Measurements from ENCODE around the gene PPP4R2. TPM values are rescaled to one million over a fixed set of nuclear protein-coding genes. Genes with fewer than 3 reads are reported as not detected.

The PPP4R2 gene
- total and polyA plus RNA-seq, 2 of the 8 experiments (the other 6 are each of a cell fraction or from before 2014, with no cell fraction given), result 11.5 to 89.9 TPM

DNA sequence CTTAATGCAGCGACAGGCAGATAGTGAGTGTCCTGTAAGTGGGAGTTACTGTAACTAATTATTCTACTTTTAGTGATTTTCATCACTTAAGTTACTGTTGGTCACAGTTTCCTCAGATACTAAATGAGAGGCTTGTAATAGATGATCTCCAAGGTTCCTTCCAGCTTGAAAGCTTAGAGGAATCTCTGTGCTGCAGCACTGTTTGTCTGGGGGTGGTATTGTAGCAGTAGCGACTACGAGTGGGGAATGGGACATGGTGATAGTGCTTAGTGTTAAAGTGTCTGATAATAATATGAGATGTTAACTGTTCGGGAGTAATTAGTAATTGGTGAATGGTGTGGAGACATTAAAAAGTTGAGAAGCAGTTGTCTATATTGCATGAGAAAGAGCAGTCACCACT, 12.4 kb downstream of the PPP4R2 start (continued):
- no peak for TF ChIP-seq BCL11A (IDR thresholded peaks at IDR 0.05; ENCODE audit: low read depth in 2 of 2, low read length in 2 of 2)
- TF ChIP-seq NRF1 (IDR thresholded peaks at IDR 0.05; ENCODE audit: low read depth, low read length), result no peak
- TF ChIP-seq CHD1 (IDR thresholded peaks at IDR 0.05; ENCODE audit: low read depth, low read length), result no peak
- no peak for TF ChIP-seq TEAD4 (IDR thresholded peaks at IDR 0.05; ENCODE audit: low read depth, low read length)

All from H1 (cell line).